PC-9 (cell line): ENCODE data around the gene CDH22. TPM values are rescaled to one million over a fixed set of nuclear protein-coding genes. Genes with fewer than 3 reads are reported as not detected.

Experiments
- BruUV-seq: library from RNA; stranded (reverse); fragments of 400-500 nt; replicated peaks from 2 replicates; lab custom pipeline; 2021; lab: Mats Ljungman, UMichigan
- CTCF ChIA-PET: fragments of 300-600 bp; sonication (Branson Sonifier 250); formaldehyde crosslinking; loops from one replicate; lab custom pipeline; 2022; ENCODE audit warnings: antibody characterized with exemption; lab: Charles Lee
- POLR2A ChIA-PET: fragments of 300-600 bp; sonication (Branson Sonifier 250); formaldehyde crosslinking; loops from one replicate; lab custom pipeline; 2022; ENCODE audit warnings: antibody characterized with exemption; ENCODE audit not compliant: unreplicated experiment; lab: Charles Lee
- DNase-seq, 2 experiments: peaks; one replicate each; pipeline versions ENCODE4 v3.0.0 to v3.0.0-alpha.2; 2015 to 2022; ENCODE audit warnings: mixed read lengths in 1 of 2
- H2AFZ ChIP-seq: fragments of 200-600 bp; sonication (generic); 2 replicates; pipeline ENCODE4 v1.8.1; 2017; ENCODE audit warnings: antibody characterized with exemption
- H3F3A ChIP-seq: fragments of 200-600 bp; sonication (generic); 2 replicates; pipeline ENCODE4 v1.8.1; 2017; ENCODE audit warnings: antibody characterized with exemption, mild to moderate bottlenecking, low read depth; ENCODE audit not compliant: insufficient read depth
- H3K27ac ChIP-seq: fragments of 200-600 bp; sonication (generic); 2 replicates; pipeline ENCODE4 v1.6.1; 2016; ENCODE audit warnings: mixed run types
- H3K27me3 ChIP-seq: fragments of 200-600 bp; sonication (generic); 2 replicates; pipeline ENCODE4 v1.6.1; 2016; ENCODE audit warnings: low read depth, mixed run types; ENCODE audit not compliant: insufficient read depth
- H3K36me3 ChIP-seq: fragments of 200-600 bp; sonication (generic); 2 replicates; pipeline ENCODE4 v1.6.1; 2016; ENCODE audit warnings: low read depth, mixed run types
- H3K4me1 ChIP-seq: fragments of 200-600 bp; sonication (generic); replicated peaks from 2 replicates; pipeline ENCODE4 v1.6.1; 2016; ENCODE audit warnings: mixed run types; ENCODE audit not compliant: insufficient read depth
- H3K4me2 ChIP-seq: fragments of 200-600 bp; sonication (generic); 2 replicates; pipeline ENCODE4 v1.6.1; 2017; ENCODE audit warnings: mixed run types
- H3K4me3 ChIP-seq: fragments of 200-600 bp; sonication (generic); 2 replicates; pipeline ENCODE4 v1.6.1; 2016; ENCODE audit warnings: mixed run types
- H3K79me2 ChIP-seq: fragments of 200-600 bp; sonication (generic); 2 replicates; pipeline ENCODE4 v1.6.1; 2017; ENCODE audit warnings: low read depth, mixed run types
- H3K9me2 ChIP-seq: fragments of 200-600 bp; sonication (generic); 2 replicates; pipeline ENCODE4 v1.8.1; 2017; ENCODE audit warnings: mild to moderate bottlenecking; ENCODE audit not compliant: insufficient read depth
- H3K9me3 ChIP-seq: fragments of 200-600 bp; sonication (generic); 2 replicates; pipeline ENCODE4 v1.8.1; 2016; ENCODE audit warnings: low read depth; ENCODE audit not compliant: insufficient read depth
- H4K20me1 ChIP-seq: fragments of 200-600 bp; sonication (generic); 2 replicates; pipeline ENCODE4 v1.8.1; 2017; ENCODE audit not compliant: insufficient read depth
- EZH2 ChIP-seq: fragments of 200-600 bp; sonication (generic); IDR thresholded peaks from 2 replicates; pipeline ENCODE4 v1.8.0; 2017; ENCODE audit warnings: antibody characterized with exemption, low read depth
- intact Hi-C: fragments of 100-400 bp; cut with micrococcal nuclease; formaldehyde crosslinking; loops from one replicate; pipeline ENCODE4 v1.10.0; 2022; ENCODE audit not compliant: unreplicated experiment
- total RNA-seq: library from RNA; stranded (reverse); gene quantifications from 2 replicates; pipeline ENCODE4 v1.2.3, GENCODE V29; 2021
- TF ChIP-seq, protein P1 (sequence below): fragments of 200-600 bp; sonication (generic); conservative IDR thresholded peaks from 2 replicates; pipeline ENCODE4 v1.6.1; 2017; ENCODE audit warnings: mixed run types, antibody characterized with exemption, mild to moderate bottlenecking, moderate library complexity

Gene CDH22
- total RNA-seq, 1 experiment from 2014 or later, result not detected

DNA sequence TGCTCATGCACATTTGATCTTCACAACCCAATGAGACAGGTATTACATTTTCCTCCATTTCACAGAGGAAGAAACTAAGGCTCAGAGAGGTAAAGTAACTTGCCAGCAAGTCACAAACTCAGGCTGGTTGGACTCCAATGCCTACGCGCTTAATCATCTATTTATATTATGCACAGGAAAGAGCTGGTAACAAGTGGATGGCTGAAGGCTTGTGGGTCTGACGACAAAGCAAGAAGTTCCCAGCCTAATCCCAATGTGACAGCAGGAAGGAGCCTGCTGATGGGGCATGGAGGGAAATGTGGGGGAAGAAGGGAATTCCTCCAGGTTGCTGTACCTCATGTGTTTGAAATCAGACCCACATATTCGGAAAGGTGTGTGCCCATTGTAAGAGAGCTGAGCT lies 3.9 kb downstream of the CDH22 start:
- H3K27ac ChIP-seq, result no peak overlapping the region
- no peak overlapping the region for H2AFZ ChIP-seq
- peaks cover 76% of the 10 kb centered on the region for H3K27me3 ChIP-seq
- ChIA-PET CTCF (no interaction called here), POLR2A (interaction anchor here (0.6 kb wide), 1 partner anchor 227 kb away, joined by 3 read pairs; no protein-coding TSS in a partner anchor)
- BruUV-seq, result no TSS peak
- H4K20me1 ChIP-seq, result no peaks in the 10 kb centered on the region
- H3K79me2 ChIP-seq, result no peaks in the 10 kb centered on the region
- intact Hi-C loops, result no loop called here
- no peaks in the 10 kb centered on the region for H3F3A ChIP-seq
- H3K9me3 ChIP-seq, result no peaks in the 10 kb centered on the region
- TF ChIP-seq, protein P1, sequence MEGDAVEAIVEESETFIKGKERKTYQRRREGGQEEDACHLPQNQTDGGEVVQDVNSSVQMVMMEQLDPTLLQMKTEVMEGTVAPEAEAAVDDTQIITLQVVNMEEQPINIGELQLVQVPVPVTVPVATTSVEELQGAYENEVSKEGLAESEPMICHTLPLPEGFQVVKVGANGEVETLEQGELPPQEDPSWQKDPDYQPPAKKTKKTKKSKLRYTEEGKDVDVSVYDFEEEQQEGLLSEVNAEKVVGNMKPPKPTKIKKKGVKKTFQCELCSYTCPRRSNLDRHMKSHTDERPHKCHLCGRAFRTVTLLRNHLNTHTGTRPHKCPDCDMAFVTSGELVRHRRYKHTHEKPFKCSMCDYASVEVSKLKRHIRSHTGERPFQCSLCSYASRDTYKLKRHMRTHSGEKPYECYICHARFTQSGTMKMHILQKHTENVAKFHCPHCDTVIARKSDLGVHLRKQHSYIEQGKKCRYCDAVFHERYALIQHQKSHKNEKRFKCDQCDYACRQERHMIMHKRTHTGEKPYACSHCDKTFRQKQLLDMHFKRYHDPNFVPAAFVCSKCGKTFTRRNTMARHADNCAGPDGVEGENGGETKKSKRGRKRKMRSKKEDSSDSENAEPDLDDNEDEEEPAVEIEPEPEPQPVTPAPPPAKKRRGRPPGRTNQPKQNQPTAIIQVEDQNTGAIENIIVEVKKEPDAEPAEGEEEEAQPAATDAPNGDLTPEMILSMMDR, result no peak
- TF ChIP-seq EZH2, result no peak
- H3K36me3 ChIP-seq, result no peaks in the 10 kb centered on the region
- H3K4me1 ChIP-seq, result no peaks in the 10 kb centered on the region
- no peak for DNase-seq
- no peaks in the 10 kb centered on the region for H3K9me2 ChIP-seq
- H3K4me2 ChIP-seq, result no peak overlapping the region
- H3K4me3 ChIP-seq, result no peak overlapping the region

DNA sequence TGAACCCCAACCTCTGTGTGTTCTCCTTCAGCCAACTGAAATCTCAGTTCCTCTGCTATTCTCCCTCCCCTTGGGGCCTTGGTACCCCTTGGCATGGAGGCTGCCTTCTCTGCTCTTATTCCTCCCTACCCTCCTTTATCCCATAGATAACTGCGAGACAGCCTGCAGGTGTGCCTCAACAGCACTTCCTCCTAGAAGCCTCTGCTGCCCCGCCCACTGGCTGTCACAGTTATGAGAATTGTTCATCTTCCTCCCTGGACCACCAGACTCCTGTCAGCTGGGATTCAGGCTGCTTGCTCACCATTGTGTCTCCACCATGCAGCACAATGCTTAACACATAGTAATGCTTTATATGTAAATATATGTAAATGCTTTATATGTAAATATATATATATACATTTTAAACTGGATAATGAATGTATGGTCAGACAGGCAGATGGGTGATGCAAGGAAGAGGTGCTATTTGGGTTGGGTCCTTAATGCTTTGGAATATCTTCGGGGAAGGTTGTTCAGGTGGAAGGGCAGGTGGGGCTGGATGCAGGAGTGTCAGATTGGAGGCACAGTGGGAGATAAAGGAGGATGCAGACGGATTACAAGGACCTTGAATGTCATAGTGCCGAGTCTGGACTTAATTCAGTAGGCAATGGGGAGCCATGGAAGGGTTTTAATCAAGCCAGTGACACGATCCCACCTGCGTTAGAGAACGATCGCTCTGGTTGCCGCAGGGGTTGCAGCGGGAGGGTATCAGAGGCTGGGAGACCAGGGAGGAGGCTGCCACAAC lies 4.9 kb downstream of the CDH22 start:
- Histone ChIP-seq H3K27me3 (peaks cover 79% of the 10 kb centered on the region), H3K4me1 (no peaks in the 10 kb centered on the region), H2AFZ (no peak overlapping the region), H3K36me3 (no peaks in the 10 kb centered on the region), H3K27ac (no peak overlapping the region), H3F3A (no peaks in the 10 kb centered on the region), H3K9me3 (no peaks in the 10 kb centered on the region), H3K79me2 (no peaks in the 10 kb centered on the region), H3K4me3 (no peak overlapping the region), H3K4me2 (no peak overlapping the region), H4K20me1 (no peaks in the 10 kb centered on the region), H3K9me2 (no peaks in the 10 kb centered on the region)
- BruUV-seq, result no TSS peak
- intact Hi-C loops, result no loop called here
- no peak for TF ChIP-seq EZH2
- TF ChIP-seq, protein P1, result no peak
- POLR2A ChIA-PET, result no interaction called here
- DNase-seq, result no peak
- CTCF ChIA-PET, result no interaction called here

DNA sequence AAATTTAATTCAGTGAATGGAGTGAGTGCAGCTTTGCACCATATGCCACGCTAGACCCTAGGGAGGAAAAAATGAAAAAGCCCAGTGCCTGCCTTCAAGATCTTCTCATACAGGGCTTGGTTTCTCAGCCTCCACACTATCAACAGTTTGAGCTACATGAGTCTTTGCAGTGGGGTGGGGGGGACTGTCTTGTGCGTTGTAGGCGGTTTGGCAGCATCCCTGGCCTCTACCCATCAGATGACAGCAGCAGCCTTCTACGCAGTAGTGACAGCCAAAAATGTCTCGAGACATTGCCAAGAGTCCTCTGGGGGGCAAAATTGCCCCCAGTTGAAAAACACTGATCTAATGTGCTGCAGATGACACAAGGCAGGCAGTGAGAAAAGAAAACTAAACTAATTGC lies 6.2 kb downstream of the CDH22 start:
- H3K27me3 ChIP-seq, result peaks cover 91% of the 10 kb centered on the region
- CTCF ChIA-PET, result no interaction called here
- no TSS peak for BruUV-seq

More for the DNA sequence above, 6.2 kb downstream of the CDH22 start:
- Histone ChIP-seq H3K4me3 (no peak overlapping the region), H3K4me1 (no peaks in the 10 kb centered on the region), H3K9me2 (no peaks in the 10 kb centered on the region), H3K79me2 (no peaks in the 10 kb centered on the region), H3K27ac (no peak overlapping the region), H3K4me2 (no peak overlapping the region), H3K36me3 (no peaks in the 10 kb centered on the region), H2AFZ (no peak overlapping the region), H4K20me1 (no peaks in the 10 kb centered on the region), H3K9me3 (no peaks in the 10 kb centered on the region), H3F3A (no peaks in the 10 kb centered on the region)
- POLR2A ChIA-PET, result no interaction called here
- TF ChIP-seq, protein P1, result no peak
- TF ChIP-seq EZH2, result no peak
- intact Hi-C loops, result no loop called here
- no peak for DNase-seq
